Prostate gland (tissue), 2 donors: ENCODE measurements around the gene GAREM1.

ENCODE experiments used
- POLR2A ChIP-seq: fragments of 450-650 bp; IDR thresholded peaks from one replicate; pipeline ENCODE4 v1.6.1; 2016; ENCODE audit warnings: antibody characterized with exemption, mild to moderate bottlenecking
- TF ChIP-seq, protein P1 (sequence below), 4 experiments: fragments of 200-600 bp in 2 of 4; fragments of 450-650 bp in 2 of 4; sonication (generic) in 2 of 4; IDR thresholded peaks; 1 replicate in 3 of 4; 2 replicates in 1 of 4; pipeline ENCODE4 v1.5.1; 2016 to 2019; ENCODE audit warnings: antibody characterized with exemption in 4 of 4, mild to moderate bottlenecking in 2 of 4, moderate library complexity in 2 of 4

DNA sequence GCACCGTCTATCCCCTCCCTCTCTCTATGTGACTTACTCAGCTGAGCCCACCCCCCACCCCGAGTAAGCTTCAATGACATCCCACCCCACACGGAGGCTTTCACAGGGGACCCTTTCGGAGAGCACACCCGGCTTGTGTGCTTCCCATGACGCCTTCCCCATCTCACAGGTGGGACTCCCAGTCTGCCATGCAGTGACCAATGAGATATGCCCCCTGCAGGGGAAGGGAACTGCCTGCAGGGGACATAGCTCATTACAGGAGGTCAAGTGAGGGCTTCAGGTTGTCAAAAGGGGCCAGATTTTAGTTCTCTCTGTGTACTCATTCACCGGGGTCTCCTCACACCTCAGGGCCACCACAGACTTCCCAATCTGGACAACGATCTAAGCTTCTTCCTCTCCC is 112.6 kb downstream of the GAREM1 start:
- TF ChIP-seq, protein P1, sequence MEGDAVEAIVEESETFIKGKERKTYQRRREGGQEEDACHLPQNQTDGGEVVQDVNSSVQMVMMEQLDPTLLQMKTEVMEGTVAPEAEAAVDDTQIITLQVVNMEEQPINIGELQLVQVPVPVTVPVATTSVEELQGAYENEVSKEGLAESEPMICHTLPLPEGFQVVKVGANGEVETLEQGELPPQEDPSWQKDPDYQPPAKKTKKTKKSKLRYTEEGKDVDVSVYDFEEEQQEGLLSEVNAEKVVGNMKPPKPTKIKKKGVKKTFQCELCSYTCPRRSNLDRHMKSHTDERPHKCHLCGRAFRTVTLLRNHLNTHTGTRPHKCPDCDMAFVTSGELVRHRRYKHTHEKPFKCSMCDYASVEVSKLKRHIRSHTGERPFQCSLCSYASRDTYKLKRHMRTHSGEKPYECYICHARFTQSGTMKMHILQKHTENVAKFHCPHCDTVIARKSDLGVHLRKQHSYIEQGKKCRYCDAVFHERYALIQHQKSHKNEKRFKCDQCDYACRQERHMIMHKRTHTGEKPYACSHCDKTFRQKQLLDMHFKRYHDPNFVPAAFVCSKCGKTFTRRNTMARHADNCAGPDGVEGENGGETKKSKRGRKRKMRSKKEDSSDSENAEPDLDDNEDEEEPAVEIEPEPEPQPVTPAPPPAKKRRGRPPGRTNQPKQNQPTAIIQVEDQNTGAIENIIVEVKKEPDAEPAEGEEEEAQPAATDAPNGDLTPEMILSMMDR (IDR thresholded peaks at IDR 0.05): no peak
- TF ChIP-seq POLR2A: no peak
